ENCODE results near the gene CRACR2A. TPM values are rescaled to one million over a fixed set of nuclear protein-coding genes. Genes with fewer than 3 reads are reported as not detected.

Gene CRACR2A
- total and polyA plus RNA-seq, 4 donors = 1.4 to 10.2 (median 5.5) TPM

DNA sequence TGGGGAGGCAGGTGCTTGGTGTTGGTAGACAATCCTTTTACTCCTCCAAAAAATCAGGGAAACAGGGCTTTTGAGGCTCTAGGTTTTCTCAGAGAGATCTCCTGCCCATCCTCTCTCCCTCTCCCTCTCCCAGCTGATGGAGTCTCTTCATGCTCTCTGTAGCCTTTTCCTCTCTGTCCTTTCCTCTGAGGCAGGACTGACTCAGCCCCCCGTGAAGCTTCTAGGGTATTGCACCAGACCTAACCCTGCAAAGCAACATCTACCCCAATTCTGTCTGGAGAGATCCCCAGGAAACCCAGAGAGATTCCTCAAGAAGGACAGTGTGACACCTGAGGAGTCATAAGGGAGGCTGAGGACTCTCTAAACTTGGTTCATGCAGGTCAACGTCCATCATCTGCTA lies 66.4 kb downstream of the CRACR2A start:
- H3K9ac ChIP-seq (ENCODE audit: insufficient read depth in 1 of 2, low read length in 2 of 2) = no peak overlapping the region
- peaks cover 0 to 3% (median 0%) of the 10 kb centered on the region in 4 donors for H3K9me3 ChIP-seq (ENCODE audit: control insufficient read depth in 4 of 4, insufficient read depth in 3 of 4, low read length in 3 of 4)
- WGBS, 2 donors = 59 to 86% methylated on average over 2 of the region's 2 CpGs
- TF ChIP-seq, protein P1, sequence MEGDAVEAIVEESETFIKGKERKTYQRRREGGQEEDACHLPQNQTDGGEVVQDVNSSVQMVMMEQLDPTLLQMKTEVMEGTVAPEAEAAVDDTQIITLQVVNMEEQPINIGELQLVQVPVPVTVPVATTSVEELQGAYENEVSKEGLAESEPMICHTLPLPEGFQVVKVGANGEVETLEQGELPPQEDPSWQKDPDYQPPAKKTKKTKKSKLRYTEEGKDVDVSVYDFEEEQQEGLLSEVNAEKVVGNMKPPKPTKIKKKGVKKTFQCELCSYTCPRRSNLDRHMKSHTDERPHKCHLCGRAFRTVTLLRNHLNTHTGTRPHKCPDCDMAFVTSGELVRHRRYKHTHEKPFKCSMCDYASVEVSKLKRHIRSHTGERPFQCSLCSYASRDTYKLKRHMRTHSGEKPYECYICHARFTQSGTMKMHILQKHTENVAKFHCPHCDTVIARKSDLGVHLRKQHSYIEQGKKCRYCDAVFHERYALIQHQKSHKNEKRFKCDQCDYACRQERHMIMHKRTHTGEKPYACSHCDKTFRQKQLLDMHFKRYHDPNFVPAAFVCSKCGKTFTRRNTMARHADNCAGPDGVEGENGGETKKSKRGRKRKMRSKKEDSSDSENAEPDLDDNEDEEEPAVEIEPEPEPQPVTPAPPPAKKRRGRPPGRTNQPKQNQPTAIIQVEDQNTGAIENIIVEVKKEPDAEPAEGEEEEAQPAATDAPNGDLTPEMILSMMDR (IDR thresholded peaks at IDR 0.05; ENCODE audit: control extremely low read depth, extremely low read depth) = no peak
- DNase-seq (no peak), ATAC-seq (ENCODE audit: insufficient read depth, low FRiP score) (no peak)
- H3K36me3 ChIP-seq (ENCODE audit: control insufficient read depth in 4 of 4, insufficient read depth in 4 of 4, low read length in 4 of 4) = no peaks in the 10 kb centered on the region
- H3K4me1 ChIP-seq (ENCODE audit: control insufficient read depth in 5 of 5, insufficient read depth in 5 of 5, low read length in 5 of 5) = peaks cover 0 to 6% (median 0%) of the 10 kb centered on the region in 5 donors
- H3K27ac ChIP-seq (ENCODE audit: low read depth in 1 of 2, low read length in 1 of 2) = no peak overlapping the region
- H3K27me3 ChIP-seq (ENCODE audit: control insufficient read depth in 3 of 3, insufficient read depth in 3 of 3, low read length in 2 of 3) = no peaks in the 10 kb centered on the region
- H3K4me3 ChIP-seq = no peak overlapping the region

DNA sequence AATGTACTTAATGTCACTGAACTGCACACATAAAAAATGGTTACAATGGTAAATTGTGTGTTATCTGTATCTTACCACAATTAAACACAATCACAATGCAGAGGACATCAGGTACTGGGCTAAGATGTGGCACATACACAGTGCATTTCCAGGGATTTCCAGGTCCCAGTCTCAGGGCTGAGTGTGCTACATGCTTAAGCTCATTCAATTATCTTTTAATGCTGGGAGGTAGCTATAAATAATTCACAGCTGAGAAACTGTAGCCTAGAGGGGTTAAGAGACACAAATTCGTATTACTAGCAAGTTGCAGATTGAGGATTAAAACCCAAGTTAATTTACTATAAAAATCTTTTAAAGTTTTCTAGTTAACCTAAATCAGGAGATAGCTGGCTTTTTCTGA lies 67.1 kb downstream of the CRACR2A start:
- DNase-seq = no peak
- no peak for ATAC-seq (ENCODE audit: insufficient read depth, low FRiP score)
- 81 to 100% methylated on average over 1 of the region's 1 CpG for WGBS, 2 donors
- Histone ChIP-seq H3K36me3 (ENCODE audit: control insufficient read depth in 4 of 4, insufficient read depth in 4 of 4, low read length in 4 of 4) (no peaks in the 10 kb centered on the region), H3K9ac (ENCODE audit: insufficient read depth in 1 of 2, low read length in 2 of 2) (no peak overlapping the region), H3K9me3 (ENCODE audit: control insufficient read depth in 4 of 4, insufficient read depth in 3 of 4, low read length in 3 of 4) (peaks cover 0 to 3% (median 0%) of the 10 kb centered on the region in 4 donors), H3K27ac (ENCODE audit: low read depth in 1 of 2, low read length in 1 of 2) (no peak overlapping the region), H3K4me3 (no peak overlapping the region), H3K4me1 (ENCODE audit: control insufficient read depth in 5 of 5, insufficient read depth in 5 of 5, low read length in 5 of 5) (peaks cover 0 to 6% (median 0%) of the 10 kb centered on the region in 5 donors), H3K27me3 (ENCODE audit: control insufficient read depth in 3 of 3, insufficient read depth in 3 of 3, low read length in 2 of 3) (no peaks in the 10 kb centered on the region)
- TF ChIP-seq, protein P1 (IDR thresholded peaks at IDR 0.05; ENCODE audit: control extremely low read depth, extremely low read depth) = no peak

DNA sequence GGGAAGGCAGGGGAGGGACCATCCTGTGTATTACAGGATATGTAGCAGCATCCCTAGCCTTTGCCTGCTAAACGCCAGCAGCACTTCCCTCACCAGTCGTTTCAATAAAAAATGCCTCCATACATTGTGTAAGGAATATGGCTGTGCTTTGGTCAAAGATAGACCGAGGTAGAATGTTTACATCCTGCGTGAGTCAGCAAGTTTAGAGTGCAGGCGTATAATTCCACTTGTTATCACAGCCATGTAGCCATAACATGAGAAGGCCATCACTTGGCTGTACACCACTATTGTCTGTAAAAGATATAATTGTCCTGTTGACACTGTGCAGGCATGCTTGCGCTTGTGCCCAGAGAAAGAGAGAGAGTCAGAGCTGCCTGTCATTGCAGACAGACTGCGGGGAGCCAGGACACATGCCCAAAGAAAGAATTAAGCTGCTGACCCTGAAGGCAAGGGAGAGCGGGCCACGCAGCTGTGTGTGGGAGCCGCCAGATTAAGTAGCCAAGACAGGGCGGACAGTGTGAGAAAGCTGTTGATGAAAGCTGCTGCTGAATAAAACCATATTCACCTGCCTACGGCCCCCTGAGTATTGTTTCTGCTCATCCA lies 68.4 kb downstream of the CRACR2A start:
- no peak overlapping the region for H3K27ac ChIP-seq (ENCODE audit: low read depth in 1 of 2, low read length in 1 of 2)
- no peak overlapping the region for H3K9ac ChIP-seq (ENCODE audit: insufficient read depth in 1 of 2, low read length in 2 of 2)

More for the DNA sequence above, 68.4 kb downstream of the CRACR2A start:
- DNase-seq (no peak), ATAC-seq (ENCODE audit: insufficient read depth, low FRiP score) (no peak)
- Histone ChIP-seq H3K36me3 (ENCODE audit: control insufficient read depth in 4 of 4, insufficient read depth in 4 of 4, low read length in 4 of 4) (no peaks in the 10 kb centered on the region), H3K9me3 (ENCODE audit: control insufficient read depth in 4 of 4, insufficient read depth in 3 of 4, low read length in 3 of 4) (peaks cover 0 to 3% (median 0%) of the 10 kb centered on the region in 4 donors), H3K4me3 (no peak overlapping the region), H3K4me1 (ENCODE audit: control insufficient read depth in 5 of 5, insufficient read depth in 5 of 5, low read length in 5 of 5) (peaks cover 0 to 6% (median 0%) of the 10 kb centered on the region in 5 donors), H3K27me3 (ENCODE audit: control insufficient read depth in 3 of 3, insufficient read depth in 3 of 3, low read length in 2 of 3) (no peaks in the 10 kb centered on the region)
- WGBS, 2 donors = 87 to 91% methylated on average over 12 of the region's 12 CpGs
- TF ChIP-seq, protein P1 (IDR thresholded peaks at IDR 0.05; ENCODE audit: control extremely low read depth, extremely low read depth) = no peak
